Measurements from ENCODE around the gene SRP54.

SRP54 gene

DNA sequence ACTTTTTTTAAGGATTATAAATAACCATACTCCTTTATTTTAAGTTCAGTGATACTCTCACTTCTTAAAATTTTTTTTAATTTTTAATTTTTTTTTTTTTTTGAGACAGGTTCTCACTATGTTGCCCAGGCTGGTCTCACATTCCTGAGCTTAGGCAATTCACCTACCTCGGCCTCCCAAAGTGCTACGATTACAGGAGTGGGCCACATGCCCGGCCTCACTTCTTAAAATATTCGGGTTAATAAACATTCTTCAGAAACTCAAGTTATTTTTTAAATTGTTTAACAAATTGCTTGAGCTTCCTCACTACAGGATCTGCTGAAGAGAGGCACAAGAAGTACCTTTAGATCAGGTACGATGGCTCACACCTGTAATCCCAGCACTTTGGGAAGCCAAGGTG is 4.3 kb upstream of the SRP54 start:
- Histone ChIP-seq H3K4me3 (ENCODE audit: low read depth, low read length) (no peak overlapping the region), H3K27ac (no peak overlapping the region), H3K36me3 (no peaks in the 10 kb centered on the region), H3K27me3 (ENCODE audit: insufficient read depth, low read depth, severe bottlenecking) (no peaks in the 10 kb centered on the region), H3K9me3 (ENCODE audit: severe bottlenecking) (no peaks in the 10 kb centered on the region)
- no peak for DNase-seq
- TF ChIP-seq, protein P1, sequence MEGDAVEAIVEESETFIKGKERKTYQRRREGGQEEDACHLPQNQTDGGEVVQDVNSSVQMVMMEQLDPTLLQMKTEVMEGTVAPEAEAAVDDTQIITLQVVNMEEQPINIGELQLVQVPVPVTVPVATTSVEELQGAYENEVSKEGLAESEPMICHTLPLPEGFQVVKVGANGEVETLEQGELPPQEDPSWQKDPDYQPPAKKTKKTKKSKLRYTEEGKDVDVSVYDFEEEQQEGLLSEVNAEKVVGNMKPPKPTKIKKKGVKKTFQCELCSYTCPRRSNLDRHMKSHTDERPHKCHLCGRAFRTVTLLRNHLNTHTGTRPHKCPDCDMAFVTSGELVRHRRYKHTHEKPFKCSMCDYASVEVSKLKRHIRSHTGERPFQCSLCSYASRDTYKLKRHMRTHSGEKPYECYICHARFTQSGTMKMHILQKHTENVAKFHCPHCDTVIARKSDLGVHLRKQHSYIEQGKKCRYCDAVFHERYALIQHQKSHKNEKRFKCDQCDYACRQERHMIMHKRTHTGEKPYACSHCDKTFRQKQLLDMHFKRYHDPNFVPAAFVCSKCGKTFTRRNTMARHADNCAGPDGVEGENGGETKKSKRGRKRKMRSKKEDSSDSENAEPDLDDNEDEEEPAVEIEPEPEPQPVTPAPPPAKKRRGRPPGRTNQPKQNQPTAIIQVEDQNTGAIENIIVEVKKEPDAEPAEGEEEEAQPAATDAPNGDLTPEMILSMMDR (IDR thresholded peaks at IDR 0.05; ENCODE audit: low read depth, low read length) = no peak

DNA sequence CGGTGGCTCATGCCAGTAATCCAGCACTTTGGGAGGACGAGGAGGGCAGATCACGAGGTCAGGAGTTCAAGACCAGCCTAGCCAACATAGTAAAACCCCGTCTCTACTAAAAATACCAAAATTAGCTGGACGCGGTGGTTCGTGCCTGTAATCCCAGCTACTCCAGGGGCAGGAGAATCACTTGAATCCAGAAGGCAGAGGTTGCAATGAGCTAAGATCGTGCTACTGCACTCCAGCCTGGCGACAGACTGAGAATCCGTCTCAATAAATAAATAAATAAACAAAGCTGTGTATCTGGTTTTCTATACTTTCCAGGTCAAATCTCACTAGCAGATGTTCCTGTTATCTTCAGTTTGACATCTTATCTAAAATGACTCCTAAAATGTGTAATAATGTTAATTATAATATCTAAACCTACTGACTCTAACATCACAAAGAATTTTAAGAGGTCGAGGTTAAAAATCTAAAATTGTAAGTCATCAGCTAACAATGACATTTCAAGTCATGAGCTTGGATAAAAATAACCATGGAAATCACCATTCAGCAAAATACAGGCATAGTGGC is 2.4 kb upstream of the SRP54 start:
- peak overlapping the region; percentile 96 for H3K4me3 ChIP-seq (ENCODE audit: low read depth, low read length)
- no peaks in the 10 kb centered on the region for H3K27me3 ChIP-seq (ENCODE audit: insufficient read depth, low read depth, severe bottlenecking)
- DNase-seq = no peak
- no peaks in the 10 kb centered on the region; the same call in 1 of the 2 replicates for H3K36me3 ChIP-seq
- H3K27ac ChIP-seq = no peak overlapping the region
- TF ChIP-seq, protein P1 (IDR thresholded peaks at IDR 0.05; ENCODE audit: low read depth, low read length) = no peak
- H3K9me3 ChIP-seq (ENCODE audit: severe bottlenecking) = no peaks in the 10 kb centered on the region

DNA sequence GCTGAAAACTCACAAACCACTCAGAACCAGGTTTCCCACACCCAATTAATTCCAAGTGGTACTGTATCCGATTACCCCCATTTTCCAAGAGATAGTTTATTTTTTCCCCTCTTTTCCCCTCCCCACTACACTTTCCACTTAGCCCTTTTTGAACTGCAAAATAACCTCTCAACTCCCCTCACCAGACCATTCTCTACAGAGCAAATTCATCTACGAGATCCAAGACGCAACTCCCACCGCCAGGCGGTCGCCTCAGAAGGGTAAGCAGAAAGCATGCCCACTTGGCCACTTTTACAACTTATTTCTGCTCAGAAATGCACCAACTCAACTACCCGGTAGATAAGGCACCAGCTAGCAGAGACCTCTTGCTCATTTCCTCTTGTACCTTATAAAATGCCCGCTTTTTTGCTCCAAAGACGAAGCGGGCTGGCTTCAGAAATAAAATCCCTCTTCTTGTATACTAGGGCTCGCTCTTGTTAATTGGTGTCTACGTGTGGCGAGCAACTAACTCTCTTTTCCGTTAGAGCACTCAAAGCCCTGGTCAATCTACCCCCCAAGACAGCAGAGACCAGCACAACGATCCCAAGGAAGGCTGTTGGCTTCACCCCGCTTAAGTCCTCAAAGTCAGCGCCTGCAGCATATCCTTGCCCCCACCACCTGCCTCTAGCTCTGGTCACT is 910 bp upstream of the SRP54 start:
- Histone ChIP-seq H3K4me3 (ENCODE audit: low read depth, low read length) (peak overlapping the region; percentile 96), H3K9me3 (ENCODE audit: severe bottlenecking) (no peaks in the 10 kb centered on the region), H3K27me3 (ENCODE audit: insufficient read depth, low read depth, severe bottlenecking) (no peaks in the 10 kb centered on the region), H3K36me3 (no peaks in the 10 kb centered on the region; the same call in 1 of the 2 replicates), H3K27ac (peak overlapping the region; percentile 90)
- TF ChIP-seq, protein P1 (IDR thresholded peaks at IDR 0.05; ENCODE audit: low read depth, low read length) = 0 out of 2 replicates have a peak, but pooled peaks have one; percentile 25
- DNase-seq = peak; percentile 32

DNA sequence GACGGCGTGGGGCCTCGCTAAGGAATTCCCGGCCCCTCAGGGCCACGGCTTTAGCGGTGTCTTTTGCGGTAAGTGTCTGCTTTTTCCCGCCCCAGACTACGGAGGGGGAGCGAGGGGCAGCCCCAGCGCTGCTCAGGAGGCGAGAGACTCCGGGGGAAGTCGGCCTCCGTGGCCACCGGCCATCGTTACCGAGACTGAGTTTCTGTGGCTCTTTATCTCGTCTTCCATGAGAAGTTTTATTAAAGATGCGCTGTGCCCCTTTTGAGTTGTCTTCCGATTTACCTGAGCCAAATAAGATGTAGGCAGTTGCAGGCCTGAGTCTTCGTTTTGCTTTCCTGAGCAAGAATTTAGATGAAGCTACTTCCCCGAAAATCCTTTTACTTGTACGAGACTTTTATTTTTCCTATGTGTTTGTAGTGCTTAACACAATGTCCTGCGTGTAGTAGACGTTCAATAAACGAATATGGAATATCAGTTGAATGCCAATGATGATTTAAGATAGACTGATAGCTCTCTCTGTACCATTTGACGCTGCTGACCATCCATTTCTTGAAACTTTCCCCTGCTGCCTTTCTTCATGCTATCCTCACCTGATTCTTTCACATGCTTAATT is 462 bp downstream of the SRP54 start:
- Histone ChIP-seq H3K4me3 (ENCODE audit: low read depth, low read length) (peak overlapping the region; percentile 96), H3K27me3 (ENCODE audit: insufficient read depth, low read depth, severe bottlenecking) (no peaks in the 10 kb centered on the region), H3K36me3 (no peaks in the 10 kb centered on the region; the same call in 1 of the 2 replicates), H3K9me3 (ENCODE audit: severe bottlenecking) (no peaks in the 10 kb centered on the region), H3K27ac (peak overlapping the region; percentile 90)
- no peak for DNase-seq
- TF ChIP-seq, protein P1 (IDR thresholded peaks at IDR 0.05; ENCODE audit: low read depth, low read length) = no peak

DNA sequence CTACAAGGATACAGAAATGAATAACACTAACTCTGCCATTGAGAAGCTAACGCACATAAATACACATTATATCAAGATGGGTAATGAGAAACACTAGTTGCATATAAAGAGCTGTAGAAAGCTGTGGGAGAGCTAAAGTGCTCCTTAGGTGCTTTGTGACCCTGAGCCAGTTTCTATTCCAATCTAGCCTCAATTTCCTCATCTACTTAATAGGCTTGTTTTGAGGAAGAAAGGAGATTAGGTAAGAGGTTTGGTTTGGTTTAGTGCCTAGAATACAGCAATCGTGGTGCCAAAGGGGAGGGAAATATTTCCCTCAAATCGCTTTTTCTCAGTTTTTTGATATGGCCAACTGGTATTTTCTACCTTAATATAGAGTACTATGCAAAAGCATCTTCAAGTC is 994 bp downstream of the SRP54 start:
- peak overlapping the region; percentile 96 for H3K4me3 ChIP-seq (ENCODE audit: low read depth, low read length)
- TF ChIP-seq, protein P1 (IDR thresholded peaks at IDR 0.05; ENCODE audit: low read depth, low read length) = no peak

More for the DNA sequence above, 994 bp downstream of the SRP54 start:
- DNase-seq = no peak
- Histone ChIP-seq H3K27me3 (ENCODE audit: insufficient read depth, low read depth, severe bottlenecking) (no peaks in the 10 kb centered on the region), H3K9me3 (ENCODE audit: severe bottlenecking) (no peaks in the 10 kb centered on the region), H3K27ac (peak overlapping the region; percentile 90), H3K36me3 (no peaks in the 10 kb centered on the region; the same call in 1 of the 2 replicates)
